Skin epidermis (tissue), 12 donors: Measurements from ENCODE around the gene LRRC7.

Source experiments
- H3K27ac ChIP-seq, 21 experiments: fragments of 200-600 bp; sonication (generic) in 11 of 21; one replicate each; pipeline ENCODE4 v1.5.0; 2020; ENCODE audit warnings: mild to moderate bottlenecking in 3 of 21, inconsistent platforms in 2 of 21, moderate library complexity in 2 of 21
- H3K4me3 ChIP-seq, 7 experiments: fragments of 200-600 bp; sonication (generic) in 2 of 7; one replicate each; pipeline ENCODE4 v1.5.0; 2020; ENCODE audit warnings: inconsistent platforms in 2 of 7, mild to moderate bottlenecking in 2 of 7, moderate library complexity in 1 of 7

Gene LRRC7

DNA sequence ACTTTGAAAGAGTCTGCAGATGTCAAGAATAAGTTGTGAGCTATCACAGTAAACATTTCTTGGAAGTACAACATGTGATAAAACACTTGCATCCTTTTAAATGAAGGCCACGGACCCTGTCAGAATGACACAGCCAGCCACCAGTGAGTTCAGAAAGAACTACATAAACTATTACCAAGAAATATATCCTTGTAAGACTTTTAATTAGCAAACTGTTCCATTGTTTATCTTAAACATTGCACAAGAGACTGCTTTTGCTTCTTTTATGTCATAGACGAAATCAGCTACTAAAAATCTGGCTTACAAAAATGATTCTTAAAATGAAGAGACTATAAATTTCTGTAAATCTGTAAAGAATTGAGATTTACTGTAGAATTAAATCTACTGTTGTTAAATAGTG, 17.9 kb downstream of the LRRC7 start:
- no peak overlapping the region for H3K27ac ChIP-seq
- no peak overlapping the region for H3K4me3 ChIP-seq

DNA sequence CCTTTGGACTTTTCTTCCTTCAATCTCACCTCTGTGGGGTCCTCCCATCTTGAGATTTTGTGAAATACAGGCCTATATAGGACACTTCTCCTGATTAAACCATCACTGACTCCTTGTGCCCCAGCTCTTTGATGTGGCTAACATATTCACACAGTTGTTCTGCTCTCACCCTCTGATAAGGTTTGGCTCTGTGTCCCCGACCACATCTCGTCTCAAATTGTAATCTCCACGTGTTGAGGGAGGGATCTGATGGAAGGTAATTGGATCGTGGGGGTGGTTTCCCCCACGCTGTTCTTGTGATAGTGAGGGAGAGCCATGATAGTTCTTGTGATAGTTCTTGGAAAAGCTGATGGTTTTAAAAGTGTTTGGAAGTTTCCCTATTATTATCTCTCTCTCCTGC, 19.7 kb downstream of the LRRC7 start:
- Histone ChIP-seq H3K27ac (no peak overlapping the region), H3K4me3 (no peak overlapping the region)

DNA sequence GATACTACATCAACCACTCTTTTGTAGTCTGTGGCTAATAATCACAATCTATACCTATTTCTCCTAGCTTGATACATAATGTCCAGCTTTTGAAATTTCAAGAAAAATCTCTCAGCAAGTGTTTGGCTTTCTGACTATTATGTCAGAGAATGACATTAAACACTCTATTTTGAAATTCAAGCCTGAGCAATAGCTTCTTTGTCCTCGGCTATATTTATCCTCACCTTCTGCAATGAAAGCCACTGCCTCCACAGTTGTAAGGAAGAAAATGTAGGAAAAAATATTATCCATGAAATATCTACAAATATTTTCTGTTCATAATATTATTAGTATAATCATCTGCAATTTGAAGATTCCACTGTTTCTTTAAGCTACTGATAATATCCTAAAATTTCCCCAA, 22.1 kb downstream of the LRRC7 start:
- H3K27ac ChIP-seq: no peak overlapping the region
- no peak overlapping the region for H3K4me3 ChIP-seq

DNA sequence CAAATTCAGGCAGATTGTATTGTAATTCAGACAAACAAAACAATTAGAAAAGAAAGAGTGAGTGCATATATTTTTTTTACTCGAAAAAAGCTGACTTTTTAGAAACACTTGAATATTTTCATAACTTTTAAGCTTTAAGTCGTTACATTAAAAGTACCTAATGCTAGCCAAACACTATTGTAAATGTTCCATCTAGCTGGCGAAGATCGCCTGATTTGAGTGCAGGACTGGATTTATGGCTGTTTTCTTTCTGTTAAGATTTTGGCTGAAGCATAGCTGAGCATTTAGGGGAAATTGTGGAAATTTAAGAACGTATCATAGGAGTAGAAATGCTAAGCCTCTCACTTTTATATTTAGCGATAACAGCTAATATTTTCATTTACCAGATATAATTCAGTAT, 24.6 kb downstream of the LRRC7 start:
- no peak overlapping the region for H3K4me3 ChIP-seq
- H3K27ac ChIP-seq: no peak overlapping the region

DNA sequence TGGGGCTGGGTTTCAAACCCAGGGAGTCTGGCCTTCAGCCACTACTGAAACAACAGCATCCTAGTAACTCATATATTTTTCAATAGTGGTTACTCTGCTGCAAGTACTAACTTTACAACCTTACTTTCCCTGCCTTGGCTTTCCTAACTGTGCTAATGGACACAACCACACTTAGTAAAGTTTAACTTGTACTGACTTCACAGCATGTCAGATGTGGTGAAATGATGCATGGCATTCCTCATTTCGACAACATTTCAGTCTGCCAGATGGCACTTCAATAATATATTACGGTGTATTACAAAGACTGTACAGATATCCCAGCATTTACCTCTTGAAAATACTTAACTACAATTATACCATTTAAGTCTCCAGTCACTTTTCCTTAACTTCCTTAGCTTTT, 27.8 kb downstream of the LRRC7 start:
- no peak overlapping the region for H3K27ac ChIP-seq
- no peak overlapping the region for H3K4me3 ChIP-seq

DNA sequence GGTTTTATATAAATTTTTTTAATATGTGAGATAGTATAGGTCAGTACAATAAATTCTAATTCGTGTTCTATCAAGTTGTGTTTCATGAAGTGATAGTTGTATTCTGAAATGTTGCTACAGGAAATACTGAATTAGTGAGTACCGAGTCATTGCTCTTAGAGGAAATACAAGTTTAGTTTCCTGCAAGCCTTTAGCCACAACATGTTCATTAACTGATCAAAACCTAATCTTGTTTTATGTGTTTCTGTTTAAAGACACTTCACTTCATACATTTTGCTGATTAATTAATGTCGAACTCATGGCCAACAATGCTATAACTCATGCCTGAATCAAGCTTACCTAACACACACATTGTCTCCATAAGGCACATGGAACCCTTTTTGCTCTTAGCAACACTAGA, 43.6 kb downstream of the LRRC7 start:
- no peak overlapping the region for H3K27ac ChIP-seq

DNA sequence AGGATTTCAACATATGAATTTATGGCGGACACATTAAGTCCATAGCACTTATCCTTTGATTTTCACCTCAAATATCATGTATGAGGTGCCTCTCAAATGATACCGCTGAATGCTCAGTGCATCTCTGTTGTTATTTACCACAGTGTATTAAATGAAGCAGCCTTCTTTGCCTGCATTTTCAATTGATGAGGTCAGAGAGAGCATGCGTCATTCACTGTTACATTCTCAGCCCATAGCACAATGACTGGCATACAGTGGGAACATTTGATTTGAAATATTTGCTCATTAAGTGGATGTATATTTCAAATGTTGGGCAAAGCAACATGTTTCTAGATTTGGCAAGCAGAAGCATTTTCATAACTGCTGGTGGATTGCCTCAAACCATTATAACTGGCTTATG, 45.7 kb downstream of the LRRC7 start:
- no peak overlapping the region for H3K4me3 ChIP-seq
- H3K27ac ChIP-seq: no peak overlapping the region

More for the DNA sequence above, 43.6 kb downstream of the LRRC7 start:
- no peak overlapping the region for H3K4me3 ChIP-seq

DNA sequence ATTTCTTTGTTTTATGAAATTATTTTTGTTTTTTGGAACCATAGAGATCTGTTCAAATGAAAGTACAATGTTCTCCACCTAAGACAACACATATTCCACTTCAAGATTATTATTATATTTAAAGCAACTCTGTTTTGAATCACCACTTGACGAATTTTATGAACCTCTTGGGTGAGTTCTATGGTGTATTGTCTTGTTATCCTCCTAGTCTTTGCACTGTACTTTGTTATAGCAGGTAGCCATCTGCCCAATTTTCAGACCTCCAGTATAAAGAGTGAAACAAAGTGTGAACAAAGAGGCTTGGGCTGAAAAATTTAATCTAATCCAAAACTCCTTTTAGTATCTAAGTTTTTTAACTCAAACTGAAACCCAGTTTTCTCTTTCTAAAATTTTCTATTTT, 71.0 kb downstream of the LRRC7 start:
- Histone ChIP-seq H3K4me3 (no peak overlapping the region), H3K27ac (no peak overlapping the region)

DNA sequence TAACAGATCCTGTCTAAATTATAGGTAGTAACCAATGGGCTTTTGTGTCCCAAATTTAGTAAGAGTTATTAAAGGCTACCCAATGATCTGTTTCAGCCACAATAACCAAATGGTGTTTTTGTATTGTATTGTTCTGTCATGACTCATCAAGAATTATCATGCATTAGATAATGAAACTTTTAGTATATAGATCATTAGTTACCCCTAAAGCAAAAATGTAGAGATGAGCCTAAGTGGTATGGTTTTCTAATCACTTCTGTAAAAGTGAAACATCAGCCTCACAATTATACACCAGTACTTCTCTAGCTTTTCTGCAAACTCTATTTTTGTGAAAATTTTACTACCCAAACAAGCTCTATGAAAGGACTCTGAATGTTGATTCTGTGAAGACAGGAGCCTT, 71.4 kb downstream of the LRRC7 start:
- Histone ChIP-seq H3K4me3 (no peak overlapping the region), H3K27ac (no peak overlapping the region)

DNA sequence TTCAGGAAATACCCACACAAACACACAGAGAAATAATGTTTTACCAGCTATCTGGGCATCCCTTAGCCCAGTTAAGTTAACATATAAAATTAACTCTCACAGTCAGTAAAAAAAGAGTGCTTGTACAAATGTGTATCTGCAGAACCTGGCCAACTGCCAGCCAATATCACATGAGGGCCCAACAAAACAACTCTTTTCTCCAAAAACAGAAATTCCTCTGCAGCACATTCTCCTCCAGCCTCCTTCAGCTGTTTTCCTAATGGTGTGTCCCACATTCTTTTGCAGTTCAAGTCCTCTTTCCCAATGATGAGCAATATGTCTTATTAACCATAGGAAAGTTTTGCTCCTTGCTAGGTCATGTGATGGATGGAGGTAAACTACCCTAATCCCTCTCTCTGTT, 75.5 kb downstream of the LRRC7 start:
- Histone ChIP-seq H3K4me3 (no peak overlapping the region), H3K27ac (no peak overlapping the region)

DNA sequence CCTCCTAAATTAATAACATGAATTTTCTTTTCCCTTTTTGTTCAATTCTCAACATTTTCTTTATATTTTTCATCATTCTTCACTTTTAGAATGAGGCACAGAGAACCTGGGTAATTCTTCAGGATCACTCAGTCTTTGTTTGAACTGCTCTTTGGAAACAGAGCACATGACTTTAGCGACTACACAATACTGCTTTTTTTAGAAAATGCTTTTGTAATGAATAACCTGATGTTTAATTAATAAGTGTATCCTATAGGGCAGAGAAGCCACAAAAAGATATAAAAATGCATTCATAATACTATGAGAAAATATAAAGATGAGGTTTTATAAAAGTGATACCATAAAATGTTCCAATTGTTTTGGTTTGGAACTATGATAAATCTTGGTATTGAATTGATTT, 77.8 kb downstream of the LRRC7 start:
- H3K27ac ChIP-seq: no peak overlapping the region
- H3K4me3 ChIP-seq: no peak overlapping the region

DNA sequence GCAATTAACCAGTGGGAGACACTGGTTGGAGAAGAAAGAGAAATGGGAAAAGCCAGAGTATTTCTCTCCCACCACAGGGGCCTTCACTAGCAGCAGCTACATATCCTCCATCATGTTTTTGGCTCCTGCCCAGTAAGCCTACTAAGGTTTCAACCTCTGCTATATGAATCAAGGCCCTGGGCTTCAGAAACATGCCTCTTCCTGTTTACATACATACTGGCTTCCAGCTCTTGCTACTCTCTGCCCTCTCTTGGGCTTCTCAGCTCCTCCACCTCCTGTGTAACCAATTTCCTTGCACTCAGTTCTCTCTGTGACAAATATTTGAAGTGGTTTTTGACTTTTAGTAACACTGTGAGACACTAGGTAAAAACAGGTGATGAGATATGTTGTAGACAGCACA, 80.8 kb downstream of the LRRC7 start:
- no peak overlapping the region for H3K4me3 ChIP-seq
- H3K27ac ChIP-seq: no peak overlapping the region

DNA sequence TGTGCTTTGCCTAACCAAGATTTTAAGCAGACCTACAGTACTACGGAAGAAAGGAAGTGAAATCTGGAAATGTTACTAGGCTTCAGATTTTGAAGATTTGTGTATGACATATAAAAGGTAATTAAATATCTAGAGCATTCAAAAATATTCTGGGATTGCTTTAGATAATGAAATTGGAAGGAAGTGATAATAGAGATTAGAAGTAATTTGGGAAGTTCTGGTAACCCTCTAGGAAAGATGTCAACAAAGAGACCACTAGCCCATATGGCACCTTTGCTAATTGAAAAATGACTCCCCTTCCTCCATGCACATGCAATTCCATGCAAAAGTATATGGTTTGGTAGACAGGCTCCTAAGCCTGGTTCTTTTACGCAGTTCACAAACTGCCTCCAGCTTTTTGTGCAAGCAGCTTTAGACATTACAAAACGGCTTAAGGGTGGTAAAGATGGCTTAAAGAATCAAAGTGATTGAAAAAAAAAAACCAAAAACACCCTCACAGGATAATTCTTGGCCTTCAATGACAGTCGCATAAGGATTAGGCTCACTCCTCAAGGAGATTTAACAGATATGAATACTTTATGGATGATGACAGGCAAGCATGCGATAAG, 81.8 kb downstream of the LRRC7 start:
- Histone ChIP-seq H3K27ac (no peak overlapping the region), H3K4me3 (no peak overlapping the region)

DNA sequence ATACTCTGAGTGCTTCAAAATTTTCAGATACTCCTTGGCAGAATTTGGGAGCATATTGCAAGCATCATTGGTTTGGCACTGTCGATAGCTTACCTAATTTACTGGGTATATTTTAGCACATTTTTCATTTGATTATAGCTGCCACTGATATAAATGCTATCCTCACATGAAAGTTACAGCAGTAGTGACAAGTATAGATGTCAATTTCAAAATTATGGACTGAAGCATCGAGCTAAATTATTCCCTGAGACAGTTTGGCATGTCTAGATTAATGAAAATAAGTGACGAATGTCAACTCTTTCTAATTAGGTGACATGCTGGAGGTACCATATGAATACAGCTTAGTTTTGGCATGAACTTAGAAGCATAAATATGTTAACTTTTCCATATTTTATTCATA, 83.1 kb downstream of the LRRC7 start:
- Histone ChIP-seq H3K27ac (no peak overlapping the region), H3K4me3 (no peak overlapping the region)

DNA sequence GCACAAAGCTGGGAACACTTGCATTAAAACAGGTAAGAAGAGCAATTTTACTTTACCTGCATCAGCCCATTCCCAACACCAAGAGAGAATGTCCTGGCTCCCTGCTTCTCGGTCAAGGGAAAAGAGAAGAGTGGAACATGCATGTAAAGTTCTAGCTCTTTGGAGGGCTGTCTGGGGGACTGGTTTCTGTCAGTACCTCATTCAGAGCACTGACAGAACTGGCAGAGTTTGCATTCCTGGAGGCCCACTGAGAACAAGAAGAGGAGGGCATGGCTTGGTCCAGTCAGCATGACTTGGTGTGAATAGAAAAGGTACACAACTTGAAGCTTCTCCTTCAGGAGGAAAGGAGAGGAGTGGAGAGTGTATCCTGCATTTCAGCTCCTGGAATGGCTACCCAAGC, 83.9 kb downstream of the LRRC7 start:
- no peak overlapping the region for H3K27ac ChIP-seq
- H3K4me3 ChIP-seq: no peak overlapping the region

DNA sequence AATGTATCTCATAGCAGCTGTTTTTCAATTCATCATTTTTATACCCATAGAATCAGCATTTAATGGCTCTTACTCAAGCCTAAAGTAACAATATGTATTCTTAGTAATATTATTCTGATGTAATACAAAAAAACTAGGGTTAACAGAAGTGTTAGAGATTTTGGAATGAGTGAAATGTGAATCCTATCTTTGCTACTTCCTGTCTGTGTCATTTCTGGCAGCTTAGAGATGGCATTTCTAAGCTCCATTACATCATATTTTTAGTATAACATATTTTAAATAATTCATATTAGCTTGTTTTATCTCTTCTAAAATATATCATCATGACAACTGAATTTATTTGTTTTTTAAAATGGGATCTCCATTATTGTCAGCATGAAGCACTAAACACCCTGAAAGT, 90.2 kb downstream of the LRRC7 start:
- H3K4me3 ChIP-seq: no peak overlapping the region

DNA sequence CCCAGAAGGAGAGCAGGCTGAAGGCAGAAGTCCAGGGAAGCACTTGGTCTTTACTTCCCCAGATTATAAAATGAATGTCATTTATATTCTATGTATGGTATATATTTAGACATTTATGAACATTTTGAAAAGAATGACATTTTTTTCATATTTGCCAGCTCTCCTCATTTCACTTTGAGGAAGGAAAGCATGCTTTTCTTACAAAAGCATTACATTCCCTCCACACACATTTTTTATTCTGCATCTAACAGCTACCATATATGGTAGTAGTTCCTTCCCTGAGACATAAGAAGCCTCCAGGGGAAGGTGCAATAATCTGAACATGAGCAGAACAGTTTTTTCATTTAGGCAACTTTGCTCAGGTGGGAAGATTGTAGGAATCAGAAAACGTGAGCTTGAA, 94.0 kb downstream of the LRRC7 start:
- no peak overlapping the region for H3K27ac ChIP-seq
- no peak overlapping the region for H3K4me3 ChIP-seq

More for the DNA sequence above, 90.2 kb downstream of the LRRC7 start:
- no peak overlapping the region for H3K27ac ChIP-seq

DNA sequence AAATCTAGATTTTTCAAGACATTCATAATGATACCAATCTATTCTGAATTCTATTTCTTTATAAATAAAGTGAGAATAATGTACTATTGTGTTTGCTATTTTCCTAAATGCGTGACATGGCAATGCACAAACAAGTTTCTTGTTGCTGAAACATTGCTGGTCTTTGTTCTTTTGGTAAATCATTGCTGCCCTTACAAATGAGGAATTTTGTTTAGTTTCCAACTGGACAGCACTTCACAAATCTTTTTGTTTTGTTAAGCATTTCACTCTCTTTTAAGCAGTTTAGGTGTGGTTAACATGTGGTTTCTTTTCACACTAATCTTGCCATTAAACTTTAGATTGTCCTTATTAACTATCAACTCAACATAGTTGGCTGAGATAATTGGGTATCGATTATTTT, 94.6 kb downstream of the LRRC7 start:
- no peak overlapping the region for H3K4me3 ChIP-seq
- no peak overlapping the region for H3K27ac ChIP-seq

DNA sequence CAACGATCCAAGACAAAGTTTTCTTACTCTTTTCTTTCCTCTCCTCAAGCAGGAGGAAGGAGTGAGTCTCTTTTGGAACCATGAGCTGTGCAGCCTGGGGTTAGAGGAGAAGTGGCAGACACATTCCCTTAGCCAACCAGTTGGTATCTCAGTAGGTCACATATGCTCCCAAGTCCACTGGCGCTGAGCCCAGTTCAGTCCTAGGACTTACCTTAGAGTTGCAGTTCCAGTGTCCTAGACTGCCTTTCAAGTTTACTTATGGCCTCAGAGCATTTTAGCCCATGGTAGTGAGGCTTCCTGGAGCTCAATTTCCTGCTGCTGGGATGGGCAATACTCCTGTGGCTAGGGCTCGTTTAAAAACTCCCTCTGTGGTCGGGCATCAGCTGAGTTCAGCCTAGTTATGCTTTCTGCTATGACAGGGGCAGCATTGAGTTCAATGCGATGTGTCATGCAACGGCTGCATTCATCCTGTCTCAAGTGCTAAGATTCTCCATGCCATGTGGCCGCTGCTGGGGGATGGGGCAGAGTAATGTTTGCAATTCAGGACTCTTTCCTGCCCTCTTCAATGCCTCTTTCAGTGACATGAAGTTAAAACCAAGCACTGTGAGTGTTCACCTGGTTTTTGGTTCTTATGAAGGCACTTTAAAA, 103.8 kb downstream of the LRRC7 start:
- no peak overlapping the region for H3K4me3 ChIP-seq
- no peak overlapping the region for H3K27ac ChIP-seq

DNA sequence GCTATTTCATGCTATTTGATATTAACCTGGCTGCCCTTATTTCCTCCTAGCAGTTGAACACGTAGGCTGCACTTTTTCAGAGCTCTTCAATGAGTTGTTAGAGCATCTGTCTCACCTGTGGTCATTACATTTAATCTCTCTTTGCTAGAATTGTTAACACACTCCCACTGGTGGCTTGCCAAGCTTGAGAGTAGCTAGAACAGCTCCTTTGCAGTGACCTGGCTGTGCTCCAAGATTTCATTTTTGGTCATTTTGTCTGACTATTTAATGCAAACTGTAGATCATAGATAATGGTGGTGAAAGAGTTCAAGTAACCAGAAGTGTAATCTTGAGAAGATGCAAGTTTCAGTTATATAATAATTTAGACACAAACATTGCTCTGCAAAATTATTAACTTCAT, 105.6 kb downstream of the LRRC7 start:
- Histone ChIP-seq H3K27ac (no peak overlapping the region), H3K4me3 (no peak overlapping the region)

DNA sequence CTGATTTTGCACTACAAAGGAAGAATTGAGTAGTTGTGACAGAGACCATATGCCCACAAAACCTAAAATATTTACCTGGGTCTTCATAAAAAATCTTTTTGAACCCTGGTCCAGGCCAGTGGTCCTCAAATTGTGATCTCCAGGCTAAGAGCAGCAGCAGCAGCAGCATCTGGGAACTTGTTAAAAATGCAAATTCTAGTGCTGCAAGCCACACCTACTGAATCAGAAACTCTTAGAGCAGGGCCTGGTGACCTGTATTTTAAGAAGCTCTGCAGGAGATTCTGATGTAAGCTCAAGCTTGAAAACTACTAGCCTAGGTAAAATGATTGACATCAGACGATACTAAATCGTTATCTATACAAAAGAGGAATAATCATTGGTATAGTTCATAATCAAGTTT, 112.2 kb downstream of the LRRC7 start:
- no peak overlapping the region for H3K27ac ChIP-seq
- no peak overlapping the region for H3K4me3 ChIP-seq

DNA sequence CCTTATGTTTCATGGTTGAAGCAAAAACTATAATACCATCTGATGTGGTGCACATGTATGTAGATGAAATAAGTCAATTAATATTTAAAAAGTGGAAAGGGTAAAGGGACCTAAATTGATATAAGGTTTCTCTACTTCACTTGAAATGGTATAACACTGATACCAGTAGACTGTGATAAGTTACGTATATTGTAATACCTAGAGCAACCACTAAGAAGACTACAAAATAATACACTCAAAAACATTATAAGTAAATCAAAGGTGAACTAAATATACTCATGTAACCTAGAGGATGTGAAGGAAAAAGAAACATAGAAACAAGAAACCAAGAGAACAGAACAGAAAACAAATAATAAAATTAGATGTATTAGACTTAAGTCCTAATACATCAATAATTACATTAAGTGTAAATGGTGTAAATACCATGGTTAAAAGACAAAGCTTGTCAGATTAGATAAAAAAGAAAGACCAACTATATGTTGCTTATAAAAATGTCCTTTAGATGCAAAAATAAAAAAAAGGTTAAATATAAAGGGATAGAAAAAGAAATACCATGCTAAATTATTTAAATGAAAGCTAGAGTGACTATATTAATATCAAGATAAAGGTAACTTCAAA, 118.8 kb downstream of the LRRC7 start:
- Histone ChIP-seq H3K4me3 (no peak overlapping the region), H3K27ac (no peak overlapping the region)
